GM19463 (cell line): Measurements from ENCODE around the gene KCNJ6.
A peak's percentile ranks its signal among the peaks of the same experiment; 100 is the strongest.
"Not testable (repeated sequence)": the region's sequence is repeated elsewhere in the genome, so short reads cannot be mapped to it uniquely, and the experiment has no call there.

Experiments used
- ATAC-seq: cut with Tn5 transposase; IDR thresholded peaks from one replicate; pipeline ENCODE4 v1.9.1; 2021; ENCODE audit warnings: mild to moderate bottlenecking, moderate library complexity; ENCODE audit not compliant: unreplicated experiment

The KCNJ6 gene

GRCh38 chr21:37746849-37747248, 169.4 kb downstream of the KCNJ6 start:
- ATAC-seq = no peak

GRCh38 chr21:37744551-37744950, 171.7 kb downstream of the KCNJ6 start:
- no peak for ATAC-seq

GRCh38 chr21:37742532-37742931, 173.7 kb downstream of the KCNJ6 start:
- ATAC-seq = no peak

- no peak for ATAC-seq
Observed at GRCh38 chr21:37742115-37742514, 174.1 kb downstream of the KCNJ6 start.

GRCh38 chr21:37737996-37738395, 178.3 kb downstream of the KCNJ6 start:
- no peak for ATAC-seq

- no peak for ATAC-seq
Observed at GRCh38 chr21:37737507-37737906, 178.8 kb downstream of the KCNJ6 start.

- ATAC-seq = no peak
Observed at GRCh38 chr21:37734846-37735245, 181.4 kb downstream of the KCNJ6 start.

- ATAC-seq = no peak
Observed at GRCh38 chr21:37732927-37733326, 183.3 kb downstream of the KCNJ6 start.

- ATAC-seq = no peak
Observed at GRCh38 chr21:37724201-37724600, 192.1 kb downstream of the KCNJ6 start.

- no peak for ATAC-seq
Observed at GRCh38 chr21:37717534-37717933, 198.7 kb downstream of the KCNJ6 start.

GRCh38 chr21:37712569-37712934, 203.7 kb downstream of the KCNJ6 start:
- ATAC-seq = not testable (repeated sequence)

- peak; percentile 74 for ATAC-seq
Observed at GRCh38 chr21:37711836-37712568, 204.3 kb downstream of the KCNJ6 start.

- ATAC-seq = no peak
Observed at GRCh38 chr21:37711286-37711829, 204.9 kb downstream of the KCNJ6 start.

GRCh38 chr21:37710546-37711285, 205.5 kb downstream of the KCNJ6 start:
- ATAC-seq = no peak

- ATAC-seq = no peak
Observed at GRCh38 chr21:37704751-37705150, 211.5 kb downstream of the KCNJ6 start.

- no peak for ATAC-seq
Observed at GRCh38 chr21:37702241-37702640, 214.0 kb downstream of the KCNJ6 start.

GRCh38 chr21:37700641-37701202, 215.5 kb downstream of the KCNJ6 start:
- peak; percentile 92 for ATAC-seq

- ATAC-seq = no peak
Observed at GRCh38 chr21:37699024-37699775, 217.1 kb downstream of the KCNJ6 start.

- no peak for ATAC-seq
Observed at GRCh38 chr21:37696936-37697335, 219.3 kb downstream of the KCNJ6 start.

- no peak for ATAC-seq
Observed at GRCh38 chr21:37695111-37695510, 221.1 kb downstream of the KCNJ6 start.
